HL-60 (cell line): Measurements from ENCODE around the gene SARM1.

ENCODE experiments used
- DNase-seq, 2 experiments: peaks; one replicate each; pipeline ENCODE4 v3.0.0-alpha.2; 2010 to 2020; ENCODE audit warnings: low read depth in 1 of 2, low spot score in 1 of 2
- H3K27ac ChIP-seq: fragments of 250-450 bp; sonication (Bioruptor Pico); replicated peaks from 2 replicates; pipeline ENCODE4 v1.5.1; 2020; ENCODE audit warnings: mild to moderate bottlenecking, moderate library complexity
- H3K27me3 ChIP-seq: fragments of 250-450 bp; sonication (Bioruptor Pico); 2 replicates; pipeline ENCODE4 v1.5.1; 2021; ENCODE audit warnings: mild to moderate bottlenecking, moderate library complexity; ENCODE audit not compliant: insufficient read depth, poor library complexity, severe bottlenecking
- H3K4me3 ChIP-seq: replicated peaks from 2 replicates; pipeline ENCODE4 v1.5.1; 2011; ENCODE audit warnings: mild to moderate bottlenecking, control low read depth, low read length; ENCODE audit not compliant: insufficient read depth
- GABPA ChIP-seq: IDR thresholded peaks from 2 replicates; pipeline ENCODE4 v1.6.1; 2012; ENCODE audit warnings: low read depth
- POLR2AphosphoS5 ChIP-seq: IDR thresholded peaks from 2 replicates; pipeline ENCODE4 v1.6.1; 2012; ENCODE audit warnings: low read depth
- SPI1 ChIP-seq: IDR thresholded peaks from 2 replicates; pipeline ENCODE4 v1.6.1; 2012; ENCODE audit warnings: low read depth, mild to moderate bottlenecking, borderline replicate concordance
- TF ChIP-seq, protein P1 (sequence below): IDR thresholded peaks from one replicate; pipeline ENCODE4 v1.5.1; 2011; ENCODE audit warnings: low read length, control low read depth, inconsistent platforms; ENCODE audit not compliant: insufficient read depth
- TF ChIP-seq, protein P2 (sequence below): IDR thresholded peaks from 2 replicates; pipeline ENCODE4 v1.6.1; 2012; ENCODE audit warnings: low read depth; ENCODE audit not compliant: insufficient replicate concordance

SARM1 gene

DNA sequence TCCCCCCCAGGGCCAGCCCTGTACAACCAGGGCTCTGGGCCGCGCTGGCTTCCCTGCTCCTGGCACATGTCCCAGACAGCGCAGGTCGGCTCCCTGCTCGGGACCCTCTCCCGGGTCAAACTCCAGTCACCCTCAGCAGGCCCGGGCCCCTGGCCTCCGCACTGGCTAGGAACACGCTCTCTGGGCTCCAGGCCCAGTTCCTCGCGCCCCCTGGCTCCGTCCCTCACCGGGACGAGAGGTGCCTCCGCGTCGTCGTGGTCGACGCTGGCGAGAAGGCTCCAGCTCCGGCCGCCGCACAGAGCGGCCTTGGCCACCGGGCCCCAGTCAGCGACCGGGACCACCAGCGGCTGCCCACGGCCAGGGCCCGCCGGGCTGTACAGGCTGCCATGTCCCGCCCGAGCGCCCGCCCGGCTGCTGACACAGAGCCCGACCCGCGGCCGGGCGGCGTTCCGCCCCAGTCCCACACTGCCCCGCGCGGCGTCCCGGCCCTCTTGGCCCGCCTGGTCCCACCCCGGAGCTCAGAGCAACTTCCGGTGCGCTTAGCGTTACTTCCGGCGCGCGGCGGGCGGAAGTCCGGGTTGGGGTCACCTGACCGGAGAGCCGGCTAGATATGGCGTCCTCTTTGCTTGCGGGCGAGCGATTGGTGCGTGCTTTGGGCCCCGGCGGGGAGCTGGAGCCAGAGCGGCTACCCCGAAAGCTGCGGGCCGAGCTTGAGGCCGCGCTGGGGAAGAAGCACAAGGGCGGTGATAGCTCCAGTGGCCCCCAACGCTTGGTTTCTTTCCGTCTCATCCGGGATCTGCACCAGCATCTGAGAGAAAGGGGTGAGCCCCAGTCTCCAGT, 14.2 kb upstream of the SARM1 start, which contains the start of gene POLDIP2:
Gene POLDIP2 (minus strand): TSS at position 467 of the 840 bp plus-strand sequence. CDS start 79 bp downstream, at position 388.
- TF ChIP-seq, protein P1, sequence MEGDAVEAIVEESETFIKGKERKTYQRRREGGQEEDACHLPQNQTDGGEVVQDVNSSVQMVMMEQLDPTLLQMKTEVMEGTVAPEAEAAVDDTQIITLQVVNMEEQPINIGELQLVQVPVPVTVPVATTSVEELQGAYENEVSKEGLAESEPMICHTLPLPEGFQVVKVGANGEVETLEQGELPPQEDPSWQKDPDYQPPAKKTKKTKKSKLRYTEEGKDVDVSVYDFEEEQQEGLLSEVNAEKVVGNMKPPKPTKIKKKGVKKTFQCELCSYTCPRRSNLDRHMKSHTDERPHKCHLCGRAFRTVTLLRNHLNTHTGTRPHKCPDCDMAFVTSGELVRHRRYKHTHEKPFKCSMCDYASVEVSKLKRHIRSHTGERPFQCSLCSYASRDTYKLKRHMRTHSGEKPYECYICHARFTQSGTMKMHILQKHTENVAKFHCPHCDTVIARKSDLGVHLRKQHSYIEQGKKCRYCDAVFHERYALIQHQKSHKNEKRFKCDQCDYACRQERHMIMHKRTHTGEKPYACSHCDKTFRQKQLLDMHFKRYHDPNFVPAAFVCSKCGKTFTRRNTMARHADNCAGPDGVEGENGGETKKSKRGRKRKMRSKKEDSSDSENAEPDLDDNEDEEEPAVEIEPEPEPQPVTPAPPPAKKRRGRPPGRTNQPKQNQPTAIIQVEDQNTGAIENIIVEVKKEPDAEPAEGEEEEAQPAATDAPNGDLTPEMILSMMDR: no peak
- TF ChIP-seq GABPA (peak; percentile 99), POLR2AphosphoS5 (peak; percentile 86), SPI1 (peak; percentile 69)
- TF ChIP-seq, protein P2, sequence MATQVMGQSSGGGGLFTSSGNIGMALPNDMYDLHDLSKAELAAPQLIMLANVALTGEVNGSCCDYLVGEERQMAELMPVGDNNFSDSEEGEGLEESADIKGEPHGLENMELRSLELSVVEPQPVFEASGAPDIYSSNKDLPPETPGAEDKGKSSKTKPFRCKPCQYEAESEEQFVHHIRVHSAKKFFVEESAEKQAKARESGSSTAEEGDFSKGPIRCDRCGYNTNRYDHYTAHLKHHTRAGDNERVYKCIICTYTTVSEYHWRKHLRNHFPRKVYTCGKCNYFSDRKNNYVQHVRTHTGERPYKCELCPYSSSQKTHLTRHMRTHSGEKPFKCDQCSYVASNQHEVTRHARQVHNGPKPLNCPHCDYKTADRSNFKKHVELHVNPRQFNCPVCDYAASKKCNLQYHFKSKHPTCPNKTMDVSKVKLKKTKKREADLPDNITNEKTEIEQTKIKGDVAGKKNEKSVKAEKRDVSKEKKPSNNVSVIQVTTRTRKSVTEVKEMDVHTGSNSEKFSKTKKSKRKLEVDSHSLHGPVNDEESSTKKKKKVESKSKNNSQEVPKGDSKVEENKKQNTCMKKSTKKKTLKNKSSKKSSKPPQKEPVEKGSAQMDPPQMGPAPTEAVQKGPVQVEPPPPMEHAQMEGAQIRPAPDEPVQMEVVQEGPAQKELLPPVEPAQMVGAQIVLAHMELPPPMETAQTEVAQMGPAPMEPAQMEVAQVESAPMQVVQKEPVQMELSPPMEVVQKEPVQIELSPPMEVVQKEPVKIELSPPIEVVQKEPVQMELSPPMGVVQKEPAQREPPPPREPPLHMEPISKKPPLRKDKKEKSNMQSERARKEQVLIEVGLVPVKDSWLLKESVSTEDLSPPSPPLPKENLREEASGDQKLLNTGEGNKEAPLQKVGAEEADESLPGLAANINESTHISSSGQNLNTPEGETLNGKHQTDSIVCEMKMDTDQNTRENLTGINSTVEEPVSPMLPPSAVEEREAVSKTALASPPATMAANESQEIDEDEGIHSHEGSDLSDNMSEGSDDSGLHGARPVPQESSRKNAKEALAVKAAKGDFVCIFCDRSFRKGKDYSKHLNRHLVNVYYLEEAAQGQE: peak; percentile 58
- peak within 1 kb of the TSS; percentile 86 for H3K27ac ChIP-seq
- H3K27me3 ChIP-seq: no peaks in the 10 kb centered on the region
- DNase-seq: peak; percentile 84 to 95
- H3K4me3 ChIP-seq: peak within 1 kb of the TSS; percentile 91

DNA sequence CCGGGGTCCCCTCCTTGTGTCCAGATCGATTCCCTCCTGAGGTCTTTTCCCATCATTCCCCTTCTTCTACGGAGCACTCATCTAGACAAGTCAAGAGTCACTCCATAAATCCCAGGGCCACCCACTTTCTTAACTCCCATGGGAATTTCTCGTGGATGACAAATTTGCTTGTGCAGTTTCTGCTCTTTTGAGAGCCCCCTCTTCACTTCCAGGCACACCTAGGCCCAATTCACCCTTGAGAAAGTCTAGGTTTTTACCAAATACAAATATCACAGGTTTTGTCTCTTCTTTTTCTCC, 13.6 kb upstream of the SARM1 start:
- Histone ChIP-seq H3K27ac (peak overlapping the region; percentile 86), H3K4me3 (peak overlapping the region; percentile 70), H3K27me3 (no peaks in the 10 kb centered on the region)
- TF ChIP-seq GABPA (no peak), SPI1 (no peak), POLR2AphosphoS5 (no peak)
- TF ChIP-seq, protein P2: no peak
- TF ChIP-seq, protein P1: no peak
- no peak for DNase-seq

DNA sequence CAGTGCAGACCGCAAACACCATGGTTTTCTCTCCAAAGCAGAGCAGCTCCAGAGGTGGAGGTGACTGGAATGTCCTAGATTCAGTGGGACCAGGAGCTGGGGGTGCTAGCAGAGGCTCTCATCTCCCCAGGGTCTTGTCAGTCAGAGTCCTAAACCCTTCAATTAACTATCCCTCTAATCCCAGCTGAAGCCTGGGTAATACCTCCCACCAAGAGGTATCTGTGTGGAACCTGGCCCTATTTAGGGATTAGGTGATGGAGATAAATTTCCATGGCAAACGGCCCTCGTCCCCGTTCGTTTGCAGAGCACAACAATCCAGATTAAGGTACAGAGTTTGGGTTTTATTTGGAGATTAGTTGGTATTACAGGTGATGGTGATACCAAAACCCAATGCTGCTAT, 8.3 kb upstream of the SARM1 start:
- Histone ChIP-seq H3K4me3 (no peak overlapping the region), H3K27me3 (no peaks in the 10 kb centered on the region), H3K27ac (no peak overlapping the region)
- no peak for TF ChIP-seq POLR2AphosphoS5
- TF ChIP-seq SPI1: no peak
- TF ChIP-seq, protein P2: no peak
- no peak for TF ChIP-seq GABPA
- TF ChIP-seq, protein P1: no peak
- DNase-seq: no peak
